Activated naive CD4-positive, alpha-beta T cell treated with anti-CD3 and anti-CD28 coated beads for 36 hours (primary cell): Measurements from ENCODE around the gene PPM1M. TPM values are rescaled to one million over a fixed set of nuclear protein-coding genes. Genes with fewer than 3 reads are reported as not detected.
"Not testable (repeated sequence)": the region's sequence is repeated elsewhere in the genome, so short reads cannot be mapped to it uniquely, and the experiment has no call there.

Experiments used
- CTCF ChIA-PET: fragments of 350-600 bp; sonication (Branson Sonifier 250); formaldehyde crosslinking; loops from one replicate; lab custom pipeline; 2021; ENCODE audit warnings: antibody characterized with exemption; lab: Charles Lee
- DNase-seq: peaks from one replicate; pipeline ENCODE4 v3.0.0-alpha.2; 2020
- H3K27ac Mint-ChIP-seq: one replicate; pipeline ENCODE4 v1.8.0; 2021; ENCODE audit warnings: mild to moderate bottlenecking, mixed read lengths
- H3K27me3 Mint-ChIP-seq: one replicate; pipeline ENCODE4 v1.8.0; 2021; ENCODE audit warnings: low read depth, mixed read lengths
- H3K36me3 Mint-ChIP-seq: one replicate; pipeline ENCODE4 v1.8.0; 2021; ENCODE audit warnings: low read depth, mixed read lengths
- H3K4me1 Mint-ChIP-seq: one replicate; pipeline ENCODE4 v1.8.0; 2021; ENCODE audit warnings: low read depth, mixed read lengths
- H3K4me3 Mint-ChIP-seq: one replicate; pipeline ENCODE4 v1.8.0; 2021; ENCODE audit warnings: mild to moderate bottlenecking, moderate library complexity, mixed read lengths
- H3K9me3 Mint-ChIP-seq: one replicate; pipeline ENCODE4 v1.8.0; 2021; ENCODE audit warnings: mixed read lengths
- intact Hi-C: fragments of 100-400 bp; cut with micrococcal nuclease; formaldehyde crosslinking; loops from one replicate; pipeline ENCODE4 v1.15.1; 2023
- total RNA-seq, 2 experiments: library from RNA; stranded (reverse); gene quantifications; one replicate each; pipeline ENCODE4 v1.2.3, GENCODE V29; 2021

Gene PPM1M
- total RNA-seq, 2 experiments from 2014 or later = 107 to 108 TPM

GRCh38 chr3:52283306-52283705 is 37.7 kb downstream of the PPM1M start:
- Mint-ChIP-seq H3K9me3 (no peaks in the 10 kb centered on the region), H3K27ac (peak overlapping the region; percentile 82), H3K4me3 (no peak overlapping the region), H3K36me3 (peaks cover 11% of the 10 kb centered on the region), H3K27me3 (no peaks in the 10 kb centered on the region), H3K4me1 (peaks cover 58% of the 10 kb centered on the region)
- intact Hi-C loops = no loop called here
- CTCF ChIA-PET = interaction anchor here (0.8 to 4.1 kb wide), 5 partner anchors 32 to 63 kb away, joined by 3 to 40 read pairs (median 11); no protein-coding TSS in a partner anchor
- peak; percentile 34 for DNase-seq

GRCh38 chr3:52284051-52284450 is 38.5 kb downstream of the PPM1M start:
- intact Hi-C loops, H3K4me3 Mint-ChIP-seq, H3K9me3 Mint-ChIP-seq, H3K36me3 Mint-ChIP-seq, H3K27me3 Mint-ChIP-seq, DNase-seq: not testable (repeated sequence)
- H3K4me1 Mint-ChIP-seq = peaks cover 62% of the 10 kb centered on the region
- H3K27ac Mint-ChIP-seq = peak overlapping the region; percentile 82
- CTCF ChIA-PET = interaction anchor here (0.6 to 4.1 kb wide), 7 partner anchors 33 to 766 kb away, joined by 3 to 40 read pairs (median 4); partner anchors contain the start of gene PPM1M

- intact Hi-C loops = loop anchor here (1.0 to 5.0 kb wide), 2 partner anchors 8 to 304 kb away; partner anchors contain the start of genes ACY1 and WDR82
- Mint-ChIP-seq H3K9me3 (no peaks in the 10 kb centered on the region), H3K27ac (peak overlapping the region; percentile 100), H3K27me3 (no peaks in the 10 kb centered on the region), H3K36me3 (peaks cover 8% of the 10 kb centered on the region), H3K4me1 (peaks cover 53% of the 10 kb centered on the region), H3K4me3 (peak overlapping the region; percentile 98)
- DNase-seq = no peak
- CTCF ChIA-PET = interaction anchor here (1.0 to 3.1 kb wide), 4 partner anchors 8 to 66 kb away, joined by 3 to 17 read pairs (median 7); partner anchors contain the start of gene WDR82
Observed at GRCh38 chr3:52286777-52287110, 41.2 kb downstream of the PPM1M start.

GRCh38 chr3:52288674-52289073 is 43.1 kb downstream of the PPM1M start:
- CTCF ChIA-PET = interaction anchor here (0.9 to 4.9 kb wide), 6 partner anchors 9 to 68 kb away, joined by 3 to 62 read pairs (median 9); no protein-coding TSS in a partner anchor
- H3K27me3 Mint-ChIP-seq = no peaks in the 10 kb centered on the region
- peak overlapping the region; percentile 100 for H3K27ac Mint-ChIP-seq
- peaks cover 9% of the 10 kb centered on the region for H3K36me3 Mint-ChIP-seq
- no peak for DNase-seq
- intact Hi-C loops = loop anchor here (2.0 to 5.0 kb wide), 2 partner anchors 28 to 306 kb away; partner anchors contain the start of genes ACY1 and DNAH1
- peaks cover 35% of the 10 kb centered on the region for H3K4me1 Mint-ChIP-seq
- no peaks in the 10 kb centered on the region for H3K9me3 Mint-ChIP-seq
- peak overlapping the region; percentile 98 for H3K4me3 Mint-ChIP-seq

GRCh38 chr3:52289338-52289746 is 43.8 kb downstream of the PPM1M start:
- DNase-seq = no peak
- Mint-ChIP-seq H3K4me3 (peak overlapping the region; percentile 98), H3K4me1 (peaks cover 35% of the 10 kb centered on the region), H3K36me3 (peaks cover 9% of the 10 kb centered on the region), H3K27ac (no peak overlapping the region), H3K27me3 (no peaks in the 10 kb centered on the region), H3K9me3 (no peaks in the 10 kb centered on the region)
- CTCF ChIA-PET = interaction anchor here (0.8 to 4.9 kb wide), 5 partner anchors 10 to 123 kb away, joined by 3 to 62 read pairs (median 11); no protein-coding TSS in a partner anchor
- intact Hi-C loops = loop anchor here (2.0 to 5.0 kb wide), 2 partner anchors 27 to 307 kb away; partner anchors contain the start of genes ACY1 and DNAH1

- intact Hi-C loops = loop anchor here (2.0 to 5.0 kb wide), 2 partner anchors 27 to 308 kb away; partner anchors contain the start of genes ACY1 and DNAH1
- no peak for DNase-seq
- no peak overlapping the region for H3K27ac Mint-ChIP-seq
- no peaks in the 10 kb centered on the region for H3K9me3 Mint-ChIP-seq
- no peak overlapping the region for H3K4me3 Mint-ChIP-seq
- CTCF ChIA-PET = interaction anchor here (0.7 to 4.9 kb wide), 7 partner anchors 49 to 122 kb away, joined by 3 to 62 read pairs (median 4); no protein-coding TSS in a partner anchor
- H3K27me3 Mint-ChIP-seq = no peaks in the 10 kb centered on the region
- H3K36me3 Mint-ChIP-seq = peaks cover 9% of the 10 kb centered on the region
- peaks cover 33% of the 10 kb centered on the region for H3K4me1 Mint-ChIP-seq
Observed at GRCh38 chr3:52289747-52290595, 44.4 kb downstream of the PPM1M start.

- no peak overlapping the region for H3K27ac Mint-ChIP-seq
- no peaks in the 10 kb centered on the region for H3K9me3 Mint-ChIP-seq
- peaks cover 28% of the 10 kb centered on the region for H3K4me1 Mint-ChIP-seq
- H3K4me3 Mint-ChIP-seq = no peak overlapping the region
- peaks cover 9% of the 10 kb centered on the region for H3K36me3 Mint-ChIP-seq
- H3K27me3 Mint-ChIP-seq = no peaks in the 10 kb centered on the region
- intact Hi-C loops = loop anchor here (1.0 kb wide), 1 partner anchor 48 kb away; no protein-coding TSS in a partner anchor
- DNase-seq = no peak
- CTCF ChIA-PET = interaction anchor here (0.7 to 4.9 kb wide), 7 partner anchors 11 to 63 kb away, joined by 3 to 62 read pairs (median 3); no protein-coding TSS in a partner anchor
Observed at GRCh38 chr3:52290596-52291507, 45.3 kb downstream of the PPM1M start.

GRCh38 chr3:52291508-52292181 is 46.1 kb downstream of the PPM1M start:
- H3K27me3 Mint-ChIP-seq = no peaks in the 10 kb centered on the region
- no peak overlapping the region for H3K4me3 Mint-ChIP-seq
- CTCF ChIA-PET = interaction anchor here (0.7 to 4.9 kb wide), 6 partner anchors 10 to 62 kb away, joined by 3 to 62 read pairs (median 3); no protein-coding TSS in a partner anchor
- peak; percentile 51 for DNase-seq
- intact Hi-C loops = loop anchor here (1.0 kb wide), 1 partner anchor 48 kb away; no protein-coding TSS in a partner anchor
- H3K4me1 Mint-ChIP-seq = peaks cover 24% of the 10 kb centered on the region
- no peaks in the 10 kb centered on the region for H3K9me3 Mint-ChIP-seq
- no peak overlapping the region for H3K27ac Mint-ChIP-seq
- peaks cover 9% of the 10 kb centered on the region for H3K36me3 Mint-ChIP-seq

- intact Hi-C loops = no loop called here
- CTCF ChIA-PET = interaction anchor here (1.0 to 4.9 kb wide), 3 partner anchors 11 to 60 kb away, joined by 3 to 62 read pairs (median 4); no protein-coding TSS in a partner anchor
Observed at GRCh38 chr3:52292247-52293065, 46.9 kb downstream of the PPM1M start.

GRCh38 chr3:52293491-52294319 is 48.1 kb downstream of the PPM1M start:
- H3K4me3 Mint-ChIP-seq = no peak overlapping the region
- no peaks in the 10 kb centered on the region for H3K27me3 Mint-ChIP-seq
- no peak overlapping the region for H3K27ac Mint-ChIP-seq
- intact Hi-C loops = no loop called here
- H3K9me3 Mint-ChIP-seq = no peaks in the 10 kb centered on the region
- CTCF ChIA-PET = interaction anchor here (1.9 kb wide), 1 partner anchor 45 kb away, joined by 8 read pairs; no protein-coding TSS in a partner anchor
- no peak for DNase-seq
- H3K36me3 Mint-ChIP-seq = peaks cover 5% of the 10 kb centered on the region
- peaks cover 16% of the 10 kb centered on the region for H3K4me1 Mint-ChIP-seq

More at GRCh38 chr3:52292247-52293065, 46.9 kb downstream of the PPM1M start:
- Mint-ChIP-seq H3K4me1 (peaks cover 19% of the 10 kb centered on the region), H3K9me3 (no peaks in the 10 kb centered on the region), H3K27ac (no peak overlapping the region), H3K27me3 (no peaks in the 10 kb centered on the region), H3K4me3 (no peak overlapping the region), H3K36me3 (peaks cover 5% of the 10 kb centered on the region)
- DNase-seq = no peak
